Measurements from ENCODE around the gene CDH10. TPM values are rescaled to one million over a fixed set of nuclear protein-coding genes. Genes with fewer than 3 reads are reported as not detected.

CDH10 gene
- polyA plus RNA-seq (ENCODE audit: low read depth in 6 of 6), result not detected

GRCh38 chr5:24644761-24645160 is at the start of gene CDH10:
TSS of gene CDH10 (minus strand) at chr5:24644978. CDS start at chr5:24593490, 51,488 bp downstream.
- ATAC-seq (ENCODE audit: low read depth in 2 of 2) (no peak), DNase-seq (no peak)
- H3K27me3 Mint-ChIP-seq, result peaks cover 0 to 4% (median 0%) of the 10 kb centered on the region in 3 donors
- H3K36me3 Mint-ChIP-seq, result no peaks in the 10 kb centered on the region
- H3K4me3 Mint-ChIP-seq, result no peak within 1 kb of the TSS
- H3K27ac Mint-ChIP-seq, result no peak within 1 kb of the TSS
- peaks cover 0 to 2% (median 0%) of the 10 kb centered on the region in 7 donors for H3K9me3 Mint-ChIP-seq
- no peaks in the 10 kb centered on the region for H3K4me1 Mint-ChIP-seq

DNA sequence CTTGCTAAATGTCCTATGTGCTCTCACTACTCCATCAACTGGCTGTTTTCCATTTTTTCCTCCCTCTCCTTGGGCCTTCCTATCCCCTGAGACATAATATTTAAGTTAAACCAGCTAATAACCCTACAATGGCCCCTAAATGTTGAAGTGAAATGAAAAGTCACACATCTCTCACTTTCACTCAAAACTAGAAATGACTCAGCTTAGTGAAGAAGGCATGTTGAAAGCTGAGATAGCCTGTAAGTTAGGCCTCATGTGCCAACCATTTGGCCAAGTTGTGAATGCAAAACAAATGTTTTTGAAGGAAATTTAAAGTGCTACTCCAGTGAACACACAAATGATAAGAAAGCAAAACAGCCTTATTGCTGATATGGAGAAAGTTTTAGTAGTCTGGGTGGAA is 48.8 kb upstream of the CDH10 start:
- Mint-ChIP-seq H3K4me3 (no peak overlapping the region), H3K36me3 (no peaks in the 10 kb centered on the region), H3K9me3 (peaks cover 4 to 30% (median 12%) of the 10 kb centered on the region in 7 donors), H3K4me1 (no peaks in the 10 kb centered on the region), H3K27ac (no peak overlapping the region), H3K27me3 (no peaks in the 10 kb centered on the region)
- no peak for DNase-seq
- ATAC-seq (ENCODE audit: low read depth in 2 of 2), result no peak

DNA sequence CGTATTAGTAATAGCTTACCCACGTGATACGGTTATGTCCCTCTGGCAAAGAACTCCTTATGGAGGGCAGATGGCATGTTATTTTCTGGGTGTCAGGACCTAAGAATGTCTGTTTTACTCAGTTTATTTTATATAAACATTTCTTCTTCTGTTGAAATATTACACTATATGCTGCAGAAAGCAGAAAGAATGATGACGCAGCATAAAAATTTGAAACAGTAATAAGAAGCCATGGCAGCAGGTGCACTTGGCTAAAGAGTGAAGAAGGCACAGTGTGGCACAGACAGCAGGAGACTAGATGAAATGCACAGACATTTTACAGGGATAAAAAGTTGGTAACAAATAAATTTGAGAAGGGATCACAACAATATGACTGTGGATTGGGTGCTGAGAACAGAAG is 46.3 kb upstream of the CDH10 start:
- Mint-ChIP-seq H3K9me3 (peaks cover 9 to 27% (median 11%) of the 10 kb centered on the region in 7 donors), H3K4me3 (no peak overlapping the region), H3K27me3 (no peaks in the 10 kb centered on the region), H3K27ac (no peak overlapping the region), H3K36me3 (no peaks in the 10 kb centered on the region), H3K4me1 (no peaks in the 10 kb centered on the region)
- DNase-seq (no peak), ATAC-seq (ENCODE audit: low read depth in 2 of 2) (no peak)

- H3K36me3 Mint-ChIP-seq, result no peaks in the 10 kb centered on the region
- H3K9me3 Mint-ChIP-seq, result peaks cover 0 to 38% (median 18%) of the 10 kb centered on the region in 7 donors
- no peaks in the 10 kb centered on the region for H3K4me1 Mint-ChIP-seq
- no peak overlapping the region for H3K27ac Mint-ChIP-seq
- ATAC-seq (ENCODE audit: low read depth in 2 of 2), result no peak
- H3K27me3 Mint-ChIP-seq, result no peaks in the 10 kb centered on the region
- peak overlapping the region in 1 of 8 donors; percentile 35 for H3K4me3 Mint-ChIP-seq
- no peak for DNase-seq
These were observed 36.3 kb upstream of the CDH10 start for GRCh38 chr5:24681106-24681505.

- ATAC-seq (ENCODE audit: low read depth in 2 of 2) (no peak), DNase-seq (no peak)
- Mint-ChIP-seq H3K36me3 (no peaks in the 10 kb centered on the region), H3K9me3 (peaks cover 0 to 11% (median 5%) of the 10 kb centered on the region in 7 donors), H3K27me3 (no peaks in the 10 kb centered on the region), H3K27ac (no peak overlapping the region), H3K4me1 (no peaks in the 10 kb centered on the region), H3K4me3 (no peak overlapping the region)
These were observed 23.3 kb upstream of the CDH10 start for GRCh38 chr5:24668050-24668449.

GRCh38 chr5:24649531-24649930 is 4.8 kb upstream of the CDH10 start:
- ATAC-seq (ENCODE audit: low read depth in 2 of 2), result no peak
- H3K4me1 Mint-ChIP-seq, result no peaks in the 10 kb centered on the region

GRCh38 chr5:24646915-24647314 is 2.1 kb upstream of the CDH10 start:
- Mint-ChIP-seq H3K36me3 (no peaks in the 10 kb centered on the region), H3K4me3 (no peak overlapping the region), H3K9me3 (peaks cover 0 to 4% (median 0%) of the 10 kb centered on the region in 7 donors), H3K27me3 (peaks cover 0 to 4% (median 0%) of the 10 kb centered on the region in 3 donors), H3K4me1 (no peaks in the 10 kb centered on the region), H3K27ac (no peak overlapping the region)
- ATAC-seq (ENCODE audit: low read depth in 2 of 2) (no peak), DNase-seq (no peak)

More at GRCh38 chr5:24649531-24649930, 4.8 kb upstream of the CDH10 start:
- no peak for DNase-seq
- H3K9me3 Mint-ChIP-seq, result peaks cover 0 to 7% (median 2%) of the 10 kb centered on the region in 7 donors
- H3K36me3 Mint-ChIP-seq, result no peaks in the 10 kb centered on the region
- no peak overlapping the region for H3K4me3 Mint-ChIP-seq
- H3K27me3 Mint-ChIP-seq, result peaks cover 0 to 3% (median 0%) of the 10 kb centered on the region in 3 donors
- no peak overlapping the region for H3K27ac Mint-ChIP-seq

DNA sequence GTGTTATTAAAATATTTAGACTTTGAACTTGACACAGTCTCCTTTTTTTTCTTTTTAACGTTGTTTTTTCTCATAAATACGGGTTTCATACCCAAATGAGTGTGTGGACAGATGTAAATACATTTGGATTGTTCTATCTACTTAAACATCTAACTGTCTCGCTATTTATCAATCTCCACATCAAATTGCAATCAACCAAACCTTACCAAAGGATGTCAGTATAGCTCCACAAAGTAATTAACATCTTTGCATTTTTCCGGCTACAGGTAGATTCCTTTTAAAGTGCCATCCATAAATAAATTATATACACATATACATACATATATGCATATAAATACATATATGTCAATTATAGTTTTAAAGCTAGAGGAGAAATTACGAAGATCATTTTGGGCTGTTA is 705 bp upstream of the CDH10 start:
- no peak overlapping the region for H3K27ac Mint-ChIP-seq
- H3K36me3 Mint-ChIP-seq, result no peaks in the 10 kb centered on the region
- no peaks in the 10 kb centered on the region for H3K4me1 Mint-ChIP-seq
- ATAC-seq (ENCODE audit: low read depth in 2 of 2), result no peak
- H3K4me3 Mint-ChIP-seq, result no peak overlapping the region
- H3K27me3 Mint-ChIP-seq, result peaks cover 0 to 4% (median 0%) of the 10 kb centered on the region in 3 donors
- no peak for DNase-seq
- H3K9me3 Mint-ChIP-seq, result peaks cover 0 to 4% (median 0%) of the 10 kb centered on the region in 7 donors

GRCh38 chr5:24643880-24644279 is 898 bp downstream of the CDH10 start:
- Mint-ChIP-seq H3K4me1 (no peaks in the 10 kb centered on the region), H3K36me3 (no peaks in the 10 kb centered on the region), H3K27ac (no peak overlapping the region), H3K9me3 (no peaks in the 10 kb centered on the region), H3K4me3 (no peak overlapping the region), H3K27me3 (peaks cover 0 to 4% (median 0%) of the 10 kb centered on the region in 3 donors)
- DNase-seq, result no peak
- no peak for ATAC-seq (ENCODE audit: low read depth in 2 of 2)

DNA sequence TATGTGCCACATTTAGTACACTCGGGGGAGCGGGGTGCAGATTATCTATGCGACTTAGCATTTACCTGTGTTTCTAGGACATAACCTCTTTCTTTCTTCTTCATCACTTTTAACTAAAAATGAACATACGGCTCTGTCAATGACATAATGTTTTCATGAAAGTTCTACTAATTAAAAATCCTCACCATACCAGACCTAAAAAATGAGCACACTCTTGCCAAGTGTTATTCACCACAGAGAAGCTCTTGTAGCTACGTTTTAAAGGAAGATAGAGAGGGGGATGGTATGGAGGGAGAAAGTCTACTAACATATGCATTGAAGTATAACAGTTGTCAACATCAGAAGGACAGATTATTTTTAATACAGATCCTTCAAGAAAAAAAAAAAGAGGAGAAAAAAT is 1.6 kb downstream of the CDH10 start:
- Mint-ChIP-seq H3K27ac (no peak overlapping the region), H3K36me3 (no peaks in the 10 kb centered on the region), H3K27me3 (peaks cover 0 to 4% (median 0%) of the 10 kb centered on the region in 3 donors), H3K9me3 (no peaks in the 10 kb centered on the region), H3K4me1 (no peaks in the 10 kb centered on the region), H3K4me3 (no peak overlapping the region)
- no peak for DNase-seq
- ATAC-seq (ENCODE audit: low read depth in 2 of 2), result no peak

- H3K27me3 Mint-ChIP-seq, result peaks cover 0 to 4% (median 0%) of the 10 kb centered on the region in 3 donors
- DNase-seq (no peak), ATAC-seq (ENCODE audit: low read depth in 2 of 2) (no peak)
- H3K36me3 Mint-ChIP-seq, result no peaks in the 10 kb centered on the region
- H3K9me3 Mint-ChIP-seq, result no peaks in the 10 kb centered on the region
- no peak overlapping the region for H3K27ac Mint-ChIP-seq
- no peak overlapping the region for H3K4me3 Mint-ChIP-seq
- no peaks in the 10 kb centered on the region for H3K4me1 Mint-ChIP-seq
These were observed 2.8 kb downstream of the CDH10 start for GRCh38 chr5:24642022-24642421.

DNA sequence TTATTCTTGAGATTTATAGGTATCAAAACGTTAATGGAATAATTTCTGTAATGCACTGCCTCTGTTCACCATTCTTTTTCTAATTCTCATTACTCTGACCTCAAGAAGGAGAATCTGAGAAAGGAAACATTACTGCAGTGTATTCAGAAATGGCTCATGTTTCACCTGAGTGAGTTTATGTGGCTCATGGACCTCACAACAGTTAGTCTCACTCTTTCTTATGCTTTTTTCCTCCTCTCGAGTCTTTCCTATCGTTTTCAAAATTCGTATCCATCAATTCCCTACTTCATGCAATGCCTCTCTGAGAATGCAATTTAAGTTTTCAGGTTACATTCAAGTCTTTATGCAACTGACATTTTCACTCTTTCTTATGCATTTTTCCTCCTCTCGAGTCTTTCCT is 9.6 kb downstream of the CDH10 start:
- H3K36me3 Mint-ChIP-seq, result no peaks in the 10 kb centered on the region
- H3K9me3 Mint-ChIP-seq, result peaks cover 0 to 1% (median 0%) of the 10 kb centered on the region in 7 donors
- no peaks in the 10 kb centered on the region for H3K4me1 Mint-ChIP-seq
- H3K27ac Mint-ChIP-seq, result no peak overlapping the region
- DNase-seq (no peak), ATAC-seq (ENCODE audit: low read depth in 2 of 2) (no peak)
- no peaks in the 10 kb centered on the region for H3K27me3 Mint-ChIP-seq
- no peak overlapping the region for H3K4me3 Mint-ChIP-seq

DNA sequence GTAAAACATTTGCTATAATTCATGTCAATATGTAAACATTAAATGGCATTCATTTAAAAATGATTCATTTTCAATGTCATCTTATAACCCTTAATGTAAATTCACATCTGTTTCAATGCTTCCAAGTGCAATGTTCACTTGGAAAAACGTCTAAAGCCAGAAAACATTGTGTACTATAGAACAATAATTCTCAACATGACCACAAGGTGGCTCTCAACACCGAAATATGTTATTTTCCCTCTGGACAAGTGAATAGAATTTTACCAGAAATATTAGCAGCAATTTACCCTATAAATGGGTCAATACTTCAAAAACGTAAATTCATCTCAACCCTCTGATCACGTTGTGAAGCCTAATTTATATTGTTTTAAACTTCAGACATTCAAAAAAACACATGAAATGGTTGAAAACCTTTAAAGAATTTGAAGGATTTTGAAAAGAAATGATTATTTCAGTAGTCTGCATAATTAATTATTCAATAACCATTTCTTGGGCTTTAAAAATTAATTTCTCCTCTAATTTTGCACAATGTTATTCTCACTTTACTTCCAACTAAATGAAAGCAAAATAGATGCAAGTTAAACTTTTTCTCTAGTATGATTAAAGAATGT is 11.0 kb downstream of the CDH10 start:
- no peaks in the 10 kb centered on the region for H3K36me3 Mint-ChIP-seq
- H3K4me3 Mint-ChIP-seq, result no peak overlapping the region
- ATAC-seq (ENCODE audit: low read depth in 2 of 2) (no peak), DNase-seq (no peak)
- H3K4me1 Mint-ChIP-seq, result no peaks in the 10 kb centered on the region
- H3K27ac Mint-ChIP-seq, result no peak overlapping the region
- H3K27me3 Mint-ChIP-seq, result no peaks in the 10 kb centered on the region
- peaks cover 0 to 1% (median 0%) of the 10 kb centered on the region in 7 donors for H3K9me3 Mint-ChIP-seq

GRCh38 chr5:24632353-24632752 is 12.4 kb downstream of the CDH10 start:
- Mint-ChIP-seq H3K27me3 (no peaks in the 10 kb centered on the region), H3K4me3 (no peak overlapping the region), H3K36me3 (no peaks in the 10 kb centered on the region), H3K27ac (no peak overlapping the region), H3K9me3 (peaks cover 0 to 1% (median 0%) of the 10 kb centered on the region in 7 donors), H3K4me1 (no peaks in the 10 kb centered on the region)
- no peak for DNase-seq
- ATAC-seq (ENCODE audit: low read depth in 2 of 2), result no peak
